HK-2 (cell line): Measurements from ENCODE around the gene EFHC1.
"Not testable (repeated sequence)": the region's sequence is repeated elsewhere in the genome, so short reads cannot be mapped to it uniquely, and the experiment has no call there.

Experiments used
- DNase-seq: peaks from one replicate; pipeline ENCODE4 v3.0.0-alpha.2; 2018; ENCODE audit not compliant: unreplicated experiment

Gene EFHC1

GRCh38 chr6:52399511-52400312 is 20.4 kb upstream of the EFHC1 start:
- DNase-seq: no peak

GRCh38 chr6:52400313-52401041 is 19.7 kb upstream of the EFHC1 start:
- no peak for DNase-seq

- no peak for DNase-seq
These were observed 17.1 kb upstream of the EFHC1 start for GRCh38 chr6:52403086-52403485.

- no peak for DNase-seq
These were observed 16.5 kb upstream of the EFHC1 start for GRCh38 chr6:52403627-52404026.

- no peak for DNase-seq
These were observed 14.9 kb upstream of the EFHC1 start for GRCh38 chr6:52405243-52405642.

- no peak for DNase-seq
These were observed 12.7 kb upstream of the EFHC1 start for GRCh38 chr6:52407467-52407866.

GRCh38 chr6:52409499-52409898 is 10.6 kb upstream of the EFHC1 start:
- DNase-seq: no peak

GRCh38 chr6:52410979-52411378 is 9.2 kb upstream of the EFHC1 start:
- DNase-seq: no peak

GRCh38 chr6:52411911-52412310 is 8.2 kb upstream of the EFHC1 start:
- DNase-seq: no peak

GRCh38 chr6:52415333-52415732 is 4.8 kb upstream of the EFHC1 start:
- no peak for DNase-seq

GRCh38 chr6:52415917-52416628 is 4.1 kb upstream of the EFHC1 start:
- DNase-seq: no peak

- DNase-seq: no peak
These were observed 3.5 kb upstream of the EFHC1 start for GRCh38 chr6:52416629-52417151.

GRCh38 chr6:52417675-52418111 is 2.4 kb upstream of the EFHC1 start:
- no peak for DNase-seq

- no peak for DNase-seq
These were observed 1.5 kb upstream of the EFHC1 start for GRCh38 chr6:52418606-52419005.

- peak; percentile 57 for DNase-seq
These were observed 671 bp downstream of the EFHC1 start for GRCh38 chr6:52420668-52421358.

- DNase-seq: no peak
These were observed 2.0 kb downstream of the EFHC1 start for GRCh38 chr6:52422156-52422555.

GRCh38 chr6:52423448-52423847 is 3.3 kb downstream of the EFHC1 start:
- no peak for DNase-seq

GRCh38 chr6:52423971-52424381 is 3.8 kb downstream of the EFHC1 start:
- DNase-seq: peak; percentile 67

- DNase-seq: no peak
These were observed 4.4 kb downstream of the EFHC1 start for GRCh38 chr6:52424513-52424912.

- no peak for DNase-seq
These were observed 6.5 kb downstream of the EFHC1 start for GRCh38 chr6:52426667-52427066.

- not testable (repeated sequence) for DNase-seq
These were observed 13.2 kb downstream of the EFHC1 start for GRCh38 chr6:52433294-52433693.

- no peak for DNase-seq
These were observed 15.2 kb downstream of the EFHC1 start for GRCh38 chr6:52435345-52435744.
